Right lobe of liver (tissue), 4 donors: ENCODE data around the gene GGA1.

Experiments
- POLR2A ChIP-seq: fragments of 450-650 bp; IDR thresholded peaks from one replicate; pipeline ENCODE4 v1.6.1; 2017; ENCODE audit warnings: antibody characterized with exemption, mild to moderate bottlenecking
- TF ChIP-seq, protein P1 (sequence below), 4 donors: fragments of 200-600 bp in 3 of 4; fragments of 450-650 bp in 1 of 4; IDR thresholded peaks; one replicate each; pipeline versions ENCODE4 v1.5.1 to v1.8.0; 2016 to 2022; ENCODE audit warnings: antibody characterized with exemption in 4 of 4, mild to moderate bottlenecking in 2 of 4
- donor health status: DM: no; HTN: no; CAD: no.
- donor health status: DM: no; HTN: no; CAD: no.
- donor health status: DM: no; HTN: yes; CAD: no.

DNA sequence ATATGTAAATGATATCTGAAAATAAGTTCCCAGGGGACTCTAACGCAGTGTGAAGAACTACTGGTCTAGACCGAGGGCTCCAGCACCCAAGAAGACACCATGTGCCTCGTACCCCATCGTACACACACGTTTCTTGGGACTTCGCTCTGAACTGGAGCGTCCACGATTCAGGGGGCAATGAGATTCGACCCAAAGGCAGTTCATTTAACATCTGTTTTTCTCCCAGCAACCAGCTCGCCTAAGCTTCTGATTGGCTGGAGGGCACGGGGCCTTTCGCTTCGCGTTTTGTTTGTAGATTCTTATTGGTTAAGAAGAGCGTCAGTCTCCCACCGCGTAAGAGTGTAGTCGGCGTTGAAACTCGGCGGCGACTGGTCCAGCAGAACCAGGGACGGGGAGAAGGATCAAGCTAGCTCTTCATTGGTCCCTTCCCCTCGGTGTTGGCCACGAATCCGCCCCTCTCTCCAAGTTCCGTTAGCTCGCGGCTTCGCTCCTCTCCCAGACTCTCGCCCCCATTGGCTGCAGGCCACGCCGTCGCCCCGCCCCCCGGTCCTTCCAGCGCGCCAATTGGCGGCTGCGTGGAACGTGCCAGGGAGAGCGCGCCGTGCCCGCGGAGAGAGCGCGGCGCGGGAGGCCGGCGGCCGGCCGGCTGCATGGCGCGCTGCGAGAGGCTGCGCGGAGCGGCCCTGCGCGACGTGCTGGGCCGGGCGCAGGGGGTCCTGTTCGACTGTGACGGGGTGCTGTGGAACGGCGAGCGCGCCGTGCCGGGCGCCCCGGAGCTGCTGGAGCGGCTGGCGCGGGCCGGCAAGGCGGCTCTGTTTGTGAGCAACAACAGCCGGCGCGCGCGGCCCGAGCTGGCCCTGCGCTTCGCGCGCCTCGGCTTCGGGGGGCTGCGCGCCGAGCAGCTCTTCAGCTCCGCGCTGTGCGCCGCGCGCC is 49.8 kb downstream of the GGA1 start, which contains the start of gene PDXP:
- TF ChIP-seq, protein P1, sequence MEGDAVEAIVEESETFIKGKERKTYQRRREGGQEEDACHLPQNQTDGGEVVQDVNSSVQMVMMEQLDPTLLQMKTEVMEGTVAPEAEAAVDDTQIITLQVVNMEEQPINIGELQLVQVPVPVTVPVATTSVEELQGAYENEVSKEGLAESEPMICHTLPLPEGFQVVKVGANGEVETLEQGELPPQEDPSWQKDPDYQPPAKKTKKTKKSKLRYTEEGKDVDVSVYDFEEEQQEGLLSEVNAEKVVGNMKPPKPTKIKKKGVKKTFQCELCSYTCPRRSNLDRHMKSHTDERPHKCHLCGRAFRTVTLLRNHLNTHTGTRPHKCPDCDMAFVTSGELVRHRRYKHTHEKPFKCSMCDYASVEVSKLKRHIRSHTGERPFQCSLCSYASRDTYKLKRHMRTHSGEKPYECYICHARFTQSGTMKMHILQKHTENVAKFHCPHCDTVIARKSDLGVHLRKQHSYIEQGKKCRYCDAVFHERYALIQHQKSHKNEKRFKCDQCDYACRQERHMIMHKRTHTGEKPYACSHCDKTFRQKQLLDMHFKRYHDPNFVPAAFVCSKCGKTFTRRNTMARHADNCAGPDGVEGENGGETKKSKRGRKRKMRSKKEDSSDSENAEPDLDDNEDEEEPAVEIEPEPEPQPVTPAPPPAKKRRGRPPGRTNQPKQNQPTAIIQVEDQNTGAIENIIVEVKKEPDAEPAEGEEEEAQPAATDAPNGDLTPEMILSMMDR (IDR thresholded peaks at IDR 0.05) = peak in 1 of 4 donors; percentile 6
- TF ChIP-seq POLR2A = peak; percentile 95
